Cerebellar nuclear complex (tissue), 1 donor: ENCODE measurements around the gene UQCRHL.
"Not testable (repeated sequence)": the region's sequence is repeated elsewhere in the genome, so short reads cannot be mapped to it uniquely, and the experiment has no call there.

ENCODE experiments used
- DNase-seq, 2 experiments: peaks; one replicate each; lab custom pipeline; 2025; lab: John Stamatoyannopoulos, UW

Gene UQCRHL

GRCh38 chr1:15807549-15807948 is at the start of gene UQCRHL:
Gene UQCRHL (minus strand): TSS chr1:15807649. CDS start chr1:15807649, 0 bp downstream.
- DNase-seq: not testable (repeated sequence)

- no peak for DNase-seq
These were observed 49.4 kb upstream of the UQCRHL start for GRCh38 chr1:15856888-15857287.

- DNase-seq: no peak
These were observed 45.4 kb upstream of the UQCRHL start for GRCh38 chr1:15852828-15853302.

GRCh38 chr1:15852036-15852827 is 44.8 kb upstream of the UQCRHL start:
- DNase-seq: no peak

- no peak for DNase-seq
These were observed 44.0 kb upstream of the UQCRHL start for GRCh38 chr1:15851210-15852035.

GRCh38 chr1:15850471-15851001 is 43.1 kb upstream of the UQCRHL start:
- DNase-seq: no peak

GRCh38 chr1:15849775-15850324 is 42.4 kb upstream of the UQCRHL start:
- DNase-seq: no peak

- DNase-seq: peak; percentile 18 to 65
These were observed 41.7 kb upstream of the UQCRHL start for GRCh38 chr1:15848929-15849774.

GRCh38 chr1:15848143-15848928 is 40.9 kb upstream of the UQCRHL start:
- no peak for DNase-seq

GRCh38 chr1:15847893-15848142 is 40.4 kb upstream of the UQCRHL start:
- DNase-seq: no peak

GRCh38 chr1:15847100-15847892 is 39.8 kb upstream of the UQCRHL start, which contains the start of gene SPEN:
Gene SPEN (plus strand): TSS chr1:15847707. CDS start chr1:15848068, 361 bp downstream.
- peak; percentile 54 to 62 for DNase-seq

GRCh38 chr1:15846056-15846455 is 38.6 kb upstream of the UQCRHL start:
- DNase-seq: not testable (repeated sequence)

GRCh38 chr1:15843826-15844572 is 36.5 kb upstream of the UQCRHL start:
- peak in 1 of 2 experiments; percentile 41 for DNase-seq

GRCh38 chr1:15838721-15839120 is 31.3 kb upstream of the UQCRHL start:
- no peak for DNase-seq

- DNase-seq: no peak
These were observed 30.5 kb upstream of the UQCRHL start for GRCh38 chr1:15837931-15838330.

GRCh38 chr1:15836772-15837669 is 29.6 kb upstream of the UQCRHL start:
- DNase-seq: no peak

GRCh38 chr1:15836511-15836771 is 29.0 kb upstream of the UQCRHL start:
- not testable (repeated sequence) for DNase-seq
